NCI-H526 (cell line): Measurements from ENCODE around the gene RUNX1.
A peak's percentile ranks its signal among the peaks of the same experiment; 100 is the strongest.

Source experiments
- DNase-seq, 2 experiments: peaks; one replicate each; lab custom pipeline; 2025; lab: John Stamatoyannopoulos, UW

The RUNX1 gene

GRCh38 chr21:34992736-34993398 is 56.2 kb downstream of the RUNX1 start:
- no peak for DNase-seq

- DNase-seq: no peak
These were observed 56.9 kb downstream of the RUNX1 start for GRCh38 chr21:34992180-34992579.

GRCh38 chr21:34991366-34991957 is 57.6 kb downstream of the RUNX1 start:
- no peak for DNase-seq

- no peak for DNase-seq
These were observed 58.3 kb downstream of the RUNX1 start for GRCh38 chr21:34990842-34991241.

GRCh38 chr21:34989337-34990151 is 59.6 kb downstream of the RUNX1 start:
- no peak for DNase-seq

GRCh38 chr21:34988625-34989024 is 60.5 kb downstream of the RUNX1 start:
- DNase-seq: no peak

- no peak for DNase-seq
These were observed 61.0 kb downstream of the RUNX1 start for GRCh38 chr21:34988139-34988538.

GRCh38 chr21:34987501-34988072 is 61.5 kb downstream of the RUNX1 start:
- DNase-seq: no peak

- DNase-seq: no peak
These were observed 62.3 kb downstream of the RUNX1 start for GRCh38 chr21:34986561-34987500.

- DNase-seq: no peak
These were observed 64.6 kb downstream of the RUNX1 start for GRCh38 chr21:34984356-34985058.

- no peak for DNase-seq
These were observed 65.4 kb downstream of the RUNX1 start for GRCh38 chr21:34983680-34984086.

- DNase-seq: no peak
These were observed 67.3 kb downstream of the RUNX1 start for GRCh38 chr21:34981791-34982190.

GRCh38 chr21:34980423-34981115 is 68.5 kb downstream of the RUNX1 start:
- no peak for DNase-seq

- DNase-seq: peak in 1 of 2 experiments; percentile 5
These were observed 69.7 kb downstream of the RUNX1 start for GRCh38 chr21:34979383-34979782.

- DNase-seq: no peak
These were observed 71.8 kb downstream of the RUNX1 start for GRCh38 chr21:34977333-34977732.

GRCh38 chr21:34974162-34974981 is 74.7 kb downstream of the RUNX1 start:
- DNase-seq: peak; percentile 21 to 72

- no peak for DNase-seq
These were observed 75.4 kb downstream of the RUNX1 start for GRCh38 chr21:34973685-34974084.

- no peak for DNase-seq
These were observed 77.4 kb downstream of the RUNX1 start for GRCh38 chr21:34971656-34972055.

- no peak for DNase-seq
These were observed 78.5 kb downstream of the RUNX1 start for GRCh38 chr21:34970566-34970965.

- DNase-seq: no peak
These were observed 79.0 kb downstream of the RUNX1 start for GRCh38 chr21:34970167-34970500.
